ENCODE measurements around the gene SLITRK5. TPM values are rescaled to one million over a fixed set of nuclear protein-coding genes. Genes with fewer than 3 reads are reported as not detected.

Gene SLITRK5
- total RNA-seq, 1 donor from 2014 or later, result 3.1 TPM

- TF ChIP-seq CTCF (conservative IDR thresholded peaks at IDR 0.05), result no peak
- Mint-ChIP-seq H3K36me3 (no peaks in the 10 kb centered on the region), H3K4me3 (no peak overlapping the region), H3K27ac (no peak overlapping the region), H3K9me3 (no peaks in the 10 kb centered on the region), H3K4me1 (ENCODE audit: unreplicated experiment) (peaks cover 5% of the 10 kb centered on the region), H3K27me3 (peaks cover 5% of the 10 kb centered on the region)
- DNase-seq (ENCODE audit: extremely low spot score, unreplicated experiment), result no peak
Observed at GRCh38 chr13:87684850-87685742, 13.9 kb downstream of the SLITRK5 start.

GRCh38 chr13:87696458-87696857, 25.3 kb downstream of the SLITRK5 start:
- H3K4me1 Mint-ChIP-seq (ENCODE audit: unreplicated experiment), result no peaks in the 10 kb centered on the region
- no peak overlapping the region for H3K27ac Mint-ChIP-seq
- H3K36me3 Mint-ChIP-seq, result no peaks in the 10 kb centered on the region
- no peak overlapping the region for H3K4me3 Mint-ChIP-seq
- TF ChIP-seq CTCF (conservative IDR thresholded peaks at IDR 0.05), result no peak
- no peaks in the 10 kb centered on the region for H3K9me3 Mint-ChIP-seq
- H3K27me3 Mint-ChIP-seq, result no peaks in the 10 kb centered on the region
- DNase-seq (ENCODE audit: extremely low spot score, unreplicated experiment), result no peak

- no peak for TF ChIP-seq CTCF (conservative IDR thresholded peaks at IDR 0.05)
- no peaks in the 10 kb centered on the region for H3K4me1 Mint-ChIP-seq (ENCODE audit: unreplicated experiment)
Observed at GRCh38 chr13:87698268-87698667, 27.1 kb downstream of the SLITRK5 start.

GRCh38 chr13:87709947-87710346, 38.8 kb downstream of the SLITRK5 start:
- DNase-seq (ENCODE audit: extremely low spot score, unreplicated experiment), result no peak
- Mint-ChIP-seq H3K36me3 (no peaks in the 10 kb centered on the region), H3K4me1 (ENCODE audit: unreplicated experiment) (no peaks in the 10 kb centered on the region), H3K27me3 (peaks cover 11% of the 10 kb centered on the region), H3K9me3 (no peaks in the 10 kb centered on the region), H3K27ac (no peak overlapping the region), H3K4me3 (no peak overlapping the region)
- no peak for TF ChIP-seq CTCF (conservative IDR thresholded peaks at IDR 0.05)

More at GRCh38 chr13:87698268-87698667, 27.1 kb downstream of the SLITRK5 start:
- no peak overlapping the region for H3K27ac Mint-ChIP-seq
- no peaks in the 10 kb centered on the region for H3K27me3 Mint-ChIP-seq
- no peaks in the 10 kb centered on the region for H3K9me3 Mint-ChIP-seq
- DNase-seq (ENCODE audit: extremely low spot score, unreplicated experiment), result no peak
- H3K4me3 Mint-ChIP-seq, result no peak overlapping the region
- no peaks in the 10 kb centered on the region for H3K36me3 Mint-ChIP-seq

- no peak for TF ChIP-seq CTCF (conservative IDR thresholded peaks at IDR 0.05)
- no peak overlapping the region for H3K27ac Mint-ChIP-seq
- no peak overlapping the region for H3K4me3 Mint-ChIP-seq
- no peaks in the 10 kb centered on the region for H3K36me3 Mint-ChIP-seq
- DNase-seq (ENCODE audit: extremely low spot score, unreplicated experiment), result no peak
- H3K4me1 Mint-ChIP-seq (ENCODE audit: unreplicated experiment), result no peaks in the 10 kb centered on the region
- peaks cover 11% of the 10 kb centered on the region for H3K27me3 Mint-ChIP-seq
- H3K9me3 Mint-ChIP-seq, result no peaks in the 10 kb centered on the region
Observed at GRCh38 chr13:87712012-87712411, 40.8 kb downstream of the SLITRK5 start.

Measured in type B pancreatic cell (in vitro differentiated cells).